ENCODE results near the gene POLR2M. TPM values are rescaled to one million over a fixed set of nuclear protein-coding genes. Genes with fewer than 3 reads are reported as not detected.

The POLR2M gene
- total RNA-seq, 1 donor, result 416 TPM

DNA sequence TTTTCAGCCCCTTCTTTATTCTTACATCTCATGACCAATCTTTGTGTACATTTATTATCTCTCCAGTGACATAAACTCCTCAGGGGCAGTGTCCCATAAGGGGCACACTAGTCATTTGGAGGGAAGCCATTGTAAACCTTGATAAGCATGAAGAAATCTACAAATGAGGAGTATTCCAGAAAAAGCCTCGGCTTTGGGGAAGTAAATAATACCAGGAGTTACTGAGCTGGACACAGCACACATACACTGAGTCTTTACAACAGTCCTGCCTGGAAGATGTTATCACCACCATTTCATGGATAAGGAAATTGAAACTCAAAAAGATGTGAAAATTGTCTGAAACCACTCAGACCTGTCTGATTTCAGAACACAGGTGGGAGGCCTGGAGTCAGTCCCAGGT lies 15.4 kb upstream of the POLR2M start:
- H3K4me3 ChIP-seq (ENCODE audit: insufficient read depth, low read length), result no peak overlapping the region
- TF ChIP-seq, protein P1, sequence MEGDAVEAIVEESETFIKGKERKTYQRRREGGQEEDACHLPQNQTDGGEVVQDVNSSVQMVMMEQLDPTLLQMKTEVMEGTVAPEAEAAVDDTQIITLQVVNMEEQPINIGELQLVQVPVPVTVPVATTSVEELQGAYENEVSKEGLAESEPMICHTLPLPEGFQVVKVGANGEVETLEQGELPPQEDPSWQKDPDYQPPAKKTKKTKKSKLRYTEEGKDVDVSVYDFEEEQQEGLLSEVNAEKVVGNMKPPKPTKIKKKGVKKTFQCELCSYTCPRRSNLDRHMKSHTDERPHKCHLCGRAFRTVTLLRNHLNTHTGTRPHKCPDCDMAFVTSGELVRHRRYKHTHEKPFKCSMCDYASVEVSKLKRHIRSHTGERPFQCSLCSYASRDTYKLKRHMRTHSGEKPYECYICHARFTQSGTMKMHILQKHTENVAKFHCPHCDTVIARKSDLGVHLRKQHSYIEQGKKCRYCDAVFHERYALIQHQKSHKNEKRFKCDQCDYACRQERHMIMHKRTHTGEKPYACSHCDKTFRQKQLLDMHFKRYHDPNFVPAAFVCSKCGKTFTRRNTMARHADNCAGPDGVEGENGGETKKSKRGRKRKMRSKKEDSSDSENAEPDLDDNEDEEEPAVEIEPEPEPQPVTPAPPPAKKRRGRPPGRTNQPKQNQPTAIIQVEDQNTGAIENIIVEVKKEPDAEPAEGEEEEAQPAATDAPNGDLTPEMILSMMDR (IDR thresholded peaks at IDR 0.05; ENCODE audit: extremely low read depth, low read depth, low read length), result no peak
- no peaks in the 10 kb centered on the region for H4K20me1 ChIP-seq (ENCODE audit: insufficient read depth, low read length)
- peaks cover 17% of the 10 kb centered on the region for H3K4me1 ChIP-seq (ENCODE audit: insufficient read depth, low read length)
- H3K79me2 ChIP-seq (ENCODE audit: insufficient read depth, low read length), result no peaks in the 10 kb centered on the region
- H3K27me3 ChIP-seq (ENCODE audit: insufficient read depth, low read length), result no peaks in the 10 kb centered on the region
- H3K4me2 ChIP-seq (ENCODE audit: insufficient read depth, low read length), result no peak overlapping the region
- H2AFZ ChIP-seq (ENCODE audit: low read length), result no peak overlapping the region
- DNase-seq (ENCODE audit: insufficient read length, low spot score, missing footprints), result no peak
- H3K36me3 ChIP-seq (ENCODE audit: insufficient read depth, low read length), result no peaks in the 10 kb centered on the region
- H3K9me3 ChIP-seq (ENCODE audit: low read depth, low read length), result no peaks in the 10 kb centered on the region
- no peak overlapping the region for H3K27ac ChIP-seq (ENCODE audit: low read depth, low read length)

DNA sequence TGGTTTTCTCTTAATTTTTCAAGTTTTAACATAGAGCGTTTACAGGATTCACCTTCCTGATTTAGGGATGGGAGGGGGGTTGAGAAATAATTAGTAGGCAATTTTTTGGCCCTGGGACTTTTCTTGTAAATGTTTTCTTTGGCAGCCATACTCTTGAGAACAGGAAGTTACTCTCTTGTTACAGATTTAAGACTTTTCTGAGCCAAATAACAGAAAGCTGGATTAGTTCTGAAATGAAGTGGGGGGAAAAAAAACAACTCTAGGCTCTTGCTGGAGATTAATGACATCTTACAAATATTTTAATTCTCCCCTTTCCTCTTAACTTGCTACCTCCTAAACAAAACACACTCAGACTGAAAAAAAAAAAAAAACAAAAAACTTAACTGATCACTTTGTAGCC lies 13.8 kb upstream of the POLR2M start:
- Histone ChIP-seq H3K36me3 (ENCODE audit: insufficient read depth, low read length) (no peaks in the 10 kb centered on the region), H3K79me2 (ENCODE audit: insufficient read depth, low read length) (no peaks in the 10 kb centered on the region), H3K4me2 (ENCODE audit: insufficient read depth, low read length) (no peak overlapping the region), H3K27ac (ENCODE audit: low read depth, low read length) (no peak overlapping the region), H3K27me3 (ENCODE audit: insufficient read depth, low read length) (no peaks in the 10 kb centered on the region), H4K20me1 (ENCODE audit: insufficient read depth, low read length) (no peaks in the 10 kb centered on the region), H3K4me3 (ENCODE audit: insufficient read depth, low read length) (no peak overlapping the region), H2AFZ (ENCODE audit: low read length) (no peak overlapping the region), H3K4me1 (ENCODE audit: insufficient read depth, low read length) (peaks cover 21% of the 10 kb centered on the region), H3K9me3 (ENCODE audit: low read depth, low read length) (no peaks in the 10 kb centered on the region)
- TF ChIP-seq, protein P1 (IDR thresholded peaks at IDR 0.05; ENCODE audit: extremely low read depth, low read depth, low read length), result no peak
- no peak for DNase-seq (ENCODE audit: insufficient read length, low spot score, missing footprints)

DNA sequence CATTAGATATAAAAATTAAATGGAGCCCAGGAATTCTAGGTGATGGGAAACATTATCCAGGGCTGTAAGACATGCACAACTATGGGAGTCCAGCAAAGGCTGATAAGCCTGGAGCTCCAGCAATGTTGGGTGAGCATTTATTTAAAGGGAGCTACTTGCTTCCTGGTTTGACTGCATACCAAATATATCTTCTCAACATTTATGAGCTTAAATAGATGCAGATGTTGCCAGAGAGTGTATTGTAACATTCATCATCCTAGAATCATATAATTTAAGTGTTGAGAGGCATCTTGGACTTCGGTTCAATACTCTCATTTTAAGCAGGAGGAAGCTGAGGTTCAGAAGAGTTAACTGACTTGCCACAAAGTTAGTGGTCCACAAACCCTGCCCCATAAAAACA lies 12.2 kb upstream of the POLR2M start:
- no peaks in the 10 kb centered on the region for H4K20me1 ChIP-seq (ENCODE audit: insufficient read depth, low read length)
- no peaks in the 10 kb centered on the region for H3K9me3 ChIP-seq (ENCODE audit: low read depth, low read length)
- peak; percentile 35 for DNase-seq (ENCODE audit: insufficient read length, low spot score, missing footprints)
- no peak overlapping the region for H3K27ac ChIP-seq (ENCODE audit: low read depth, low read length)
- no peaks in the 10 kb centered on the region for H3K79me2 ChIP-seq (ENCODE audit: insufficient read depth, low read length)
- no peak overlapping the region for H3K4me2 ChIP-seq (ENCODE audit: insufficient read depth, low read length)
- no peak overlapping the region for H2AFZ ChIP-seq (ENCODE audit: low read length)
- no peaks in the 10 kb centered on the region for H3K27me3 ChIP-seq (ENCODE audit: insufficient read depth, low read length)
- TF ChIP-seq, protein P1 (IDR thresholded peaks at IDR 0.05; ENCODE audit: extremely low read depth, low read depth, low read length), result no peak
- H3K4me1 ChIP-seq (ENCODE audit: insufficient read depth, low read length), result peaks cover 24% of the 10 kb centered on the region
- H3K36me3 ChIP-seq (ENCODE audit: insufficient read depth, low read length), result no peaks in the 10 kb centered on the region
- H3K4me3 ChIP-seq (ENCODE audit: insufficient read depth, low read length), result no peak overlapping the region

DNA sequence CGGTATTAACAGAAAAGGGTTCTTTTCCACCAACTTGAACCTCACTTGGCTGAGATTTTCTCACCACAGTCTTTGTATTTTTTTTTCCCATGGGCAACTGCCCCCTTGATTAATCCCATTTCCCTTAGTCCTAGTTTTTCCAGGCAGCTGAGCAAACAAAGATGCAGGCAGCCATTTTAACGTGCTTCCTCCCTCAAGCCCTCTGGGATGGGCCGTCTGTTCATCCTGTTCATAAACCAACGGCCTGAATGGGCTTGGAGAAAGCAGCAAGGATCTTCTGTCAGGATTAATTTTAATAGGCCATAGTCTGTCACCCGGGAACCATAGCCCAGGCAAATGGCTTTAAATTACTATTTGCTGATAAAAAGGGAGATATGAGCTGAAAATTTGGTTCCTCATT lies 10.4 kb upstream of the POLR2M start:
- Histone ChIP-seq H3K27me3 (ENCODE audit: insufficient read depth, low read length) (no peaks in the 10 kb centered on the region), H3K4me3 (ENCODE audit: insufficient read depth, low read length) (no peak overlapping the region), H3K27ac (ENCODE audit: low read depth, low read length) (no peak overlapping the region), H2AFZ (ENCODE audit: low read length) (peak overlapping the region; percentile 4), H3K4me2 (ENCODE audit: insufficient read depth, low read length) (no peak overlapping the region), H4K20me1 (ENCODE audit: insufficient read depth, low read length) (no peaks in the 10 kb centered on the region), H3K79me2 (ENCODE audit: insufficient read depth, low read length) (no peaks in the 10 kb centered on the region), H3K36me3 (ENCODE audit: insufficient read depth, low read length) (no peaks in the 10 kb centered on the region), H3K4me1 (ENCODE audit: insufficient read depth, low read length) (peaks cover 24% of the 10 kb centered on the region), H3K9me3 (ENCODE audit: low read depth, low read length) (no peaks in the 10 kb centered on the region)
- no peak for DNase-seq (ENCODE audit: insufficient read length, low spot score, missing footprints)
- TF ChIP-seq, protein P1 (IDR thresholded peaks at IDR 0.05; ENCODE audit: extremely low read depth, low read depth, low read length), result no peak
